IMR-90 (cell line): ENCODE measurements around the gene RSRC1.

Experiments
- CEBPB ChIP-seq: IDR thresholded peaks from 2 replicates; pipeline ENCODE4 v1.6.1; 2012; ENCODE audit warnings: low read depth, low read length, improper control_type of control experiment
- MXI1 ChIP-seq: IDR thresholded peaks from 2 replicates; pipeline ENCODE4 v1.6.1; 2012; ENCODE audit warnings: low read depth, mild to moderate bottlenecking, low read length, moderate library complexity, borderline replicate concordance
- POLR2A ChIP-seq: IDR thresholded peaks from 2 replicates; pipeline ENCODE4 v1.6.1; 2012; ENCODE audit warnings: mild to moderate bottlenecking, low read depth, low read length
- RAD21 ChIP-seq: IDR thresholded peaks from 2 replicates; pipeline ENCODE4 v1.6.1; 2012; ENCODE audit warnings: low read length, improper control_type of control experiment
- TF ChIP-seq, protein P1 (sequence below): conservative IDR thresholded peaks from 2 replicates; pipeline ENCODE4 v1.5.1; 2012; ENCODE audit warnings: mild to moderate bottlenecking, low read depth, low read length, improper control_type of control experiment

DNA sequence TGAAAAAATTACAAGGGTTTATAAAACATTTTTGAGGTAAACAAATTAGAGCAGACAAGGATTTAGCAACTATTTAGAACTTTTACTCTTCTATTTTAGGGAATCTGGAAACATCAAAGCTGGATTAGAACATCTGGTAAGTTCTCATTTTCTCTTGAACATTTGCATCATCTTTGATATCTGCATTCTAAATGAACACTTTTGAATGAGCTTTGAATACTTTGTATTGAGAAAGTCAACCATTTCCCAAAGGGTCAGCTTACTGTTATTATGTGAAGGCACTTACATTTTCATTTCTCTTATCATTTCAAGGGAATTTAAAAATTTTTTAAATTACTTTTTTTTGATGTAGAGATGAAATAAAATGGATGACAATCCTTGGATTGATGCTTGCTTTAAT is 188.1 kb downstream of the RSRC1 start:
- TF ChIP-seq POLR2A (no peak), CEBPB (no peak), MXI1 (no peak), RAD21 (no peak)
- TF ChIP-seq, protein P1, sequence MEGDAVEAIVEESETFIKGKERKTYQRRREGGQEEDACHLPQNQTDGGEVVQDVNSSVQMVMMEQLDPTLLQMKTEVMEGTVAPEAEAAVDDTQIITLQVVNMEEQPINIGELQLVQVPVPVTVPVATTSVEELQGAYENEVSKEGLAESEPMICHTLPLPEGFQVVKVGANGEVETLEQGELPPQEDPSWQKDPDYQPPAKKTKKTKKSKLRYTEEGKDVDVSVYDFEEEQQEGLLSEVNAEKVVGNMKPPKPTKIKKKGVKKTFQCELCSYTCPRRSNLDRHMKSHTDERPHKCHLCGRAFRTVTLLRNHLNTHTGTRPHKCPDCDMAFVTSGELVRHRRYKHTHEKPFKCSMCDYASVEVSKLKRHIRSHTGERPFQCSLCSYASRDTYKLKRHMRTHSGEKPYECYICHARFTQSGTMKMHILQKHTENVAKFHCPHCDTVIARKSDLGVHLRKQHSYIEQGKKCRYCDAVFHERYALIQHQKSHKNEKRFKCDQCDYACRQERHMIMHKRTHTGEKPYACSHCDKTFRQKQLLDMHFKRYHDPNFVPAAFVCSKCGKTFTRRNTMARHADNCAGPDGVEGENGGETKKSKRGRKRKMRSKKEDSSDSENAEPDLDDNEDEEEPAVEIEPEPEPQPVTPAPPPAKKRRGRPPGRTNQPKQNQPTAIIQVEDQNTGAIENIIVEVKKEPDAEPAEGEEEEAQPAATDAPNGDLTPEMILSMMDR: no peak
